Right lobe of liver (tissue), 4 donors: ENCODE results near the gene FYN.

Experiments used
- CTCF ChIP-seq, 4 donors: fragments of 200-600 bp in 3 of 4; fragments of 450-650 bp in 1 of 4; IDR thresholded peaks; one replicate each; pipeline versions ENCODE4 v1.5.1 to v1.8.0; 2016 to 2022; ENCODE audit warnings: antibody characterized with exemption in 4 of 4, mild to moderate bottlenecking in 2 of 4
- POLR2A ChIP-seq: fragments of 450-650 bp; IDR thresholded peaks from one replicate; pipeline ENCODE4 v1.6.1; 2017; ENCODE audit warnings: antibody characterized with exemption, mild to moderate bottlenecking
- donor health status: DM: no; HTN: no; CAD: no.
- donor health status: DM: no; HTN: no; CAD: no.
- donor health status: DM: no; HTN: yes; CAD: no.

- TF ChIP-seq CTCF (IDR thresholded peaks at IDR 0.05) (no peak), POLR2A (no peak)
Observed at GRCh38 chr6:111803804-111804203, 69.4 kb downstream of the FYN start.
